Mucosa of gallbladder (tissue), 1 donor: ENCODE results near the gene CD6. TPM values are rescaled to one million over a fixed set of nuclear protein-coding genes. Genes with fewer than 3 reads are reported as not detected.
"Not testable (repeated sequence)": the region's sequence is repeated elsewhere in the genome, so short reads cannot be mapped to it uniquely, and the experiment has no call there.

ENCODE experiments used
- DNase-seq: peaks from one replicate; pipeline ENCODE4 v3.0.0-alpha.2; 2020; ENCODE audit warnings: low spot score
- total RNA-seq: library from RNA; stranded (reverse); gene quantifications from one replicate; pipeline ENCODE4 v1.2.1, GENCODE V29; 2021
- donor health status: DM: no; HTN: no; CAD: no.

Gene CD6
- total RNA-seq, 1 donor from 2014 or later: 5.3 TPM

DNA sequence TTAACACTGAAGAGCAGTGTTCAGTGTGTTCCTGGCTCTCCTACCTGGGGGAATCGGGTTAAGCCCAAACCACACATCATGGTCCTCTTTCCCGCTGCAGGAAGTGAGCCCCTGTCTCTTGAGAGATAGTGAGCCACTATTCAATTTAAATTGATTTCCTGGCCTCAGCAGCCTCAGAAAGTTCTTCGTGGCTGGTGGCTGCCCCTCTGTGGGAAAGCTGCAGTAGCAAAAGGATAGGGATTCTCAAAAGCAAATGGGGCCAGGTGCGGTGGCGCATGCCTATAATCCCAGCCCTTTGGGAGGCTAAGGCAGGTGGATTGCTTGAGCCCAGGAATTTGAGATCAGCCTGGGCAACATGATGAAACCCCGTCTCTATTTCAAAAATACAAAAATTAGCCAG, 81.7 kb downstream of the CD6 start:
- DNase-seq: no peak

GRCh38 chr11:61054513-61054912, 83.0 kb downstream of the CD6 start:
- DNase-seq: no peak

DNA sequence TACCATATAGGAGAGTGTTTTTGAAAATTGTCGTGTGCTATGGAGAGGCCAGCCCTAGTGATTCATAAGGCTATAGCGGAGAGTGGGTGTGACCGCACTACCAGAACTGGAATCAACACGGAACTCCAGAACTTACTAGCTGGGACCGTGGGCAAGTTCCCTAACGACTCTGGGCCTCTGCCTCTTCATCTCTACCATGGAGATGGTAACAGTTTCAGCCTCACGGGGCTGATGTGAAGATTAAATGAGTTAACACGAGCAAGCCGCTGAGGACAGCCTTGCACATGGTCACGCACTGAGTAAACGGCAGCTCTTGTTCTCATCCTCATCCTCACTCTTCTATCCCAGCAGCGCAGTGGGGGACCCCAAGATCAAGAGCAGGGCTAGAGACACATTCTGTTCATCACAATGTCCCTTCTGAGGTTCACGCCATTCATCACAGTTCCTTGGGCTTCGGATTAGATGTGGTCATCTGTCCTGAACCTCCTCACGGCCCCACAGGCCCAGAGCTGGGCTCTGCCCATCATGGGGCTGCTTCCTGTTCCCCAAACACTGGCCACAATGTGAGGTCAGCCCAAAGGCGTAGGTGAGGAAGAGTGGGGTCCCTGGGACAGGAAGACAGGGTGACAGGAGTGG, 83.6 kb downstream of the CD6 start:
- no peak for DNase-seq

DNA sequence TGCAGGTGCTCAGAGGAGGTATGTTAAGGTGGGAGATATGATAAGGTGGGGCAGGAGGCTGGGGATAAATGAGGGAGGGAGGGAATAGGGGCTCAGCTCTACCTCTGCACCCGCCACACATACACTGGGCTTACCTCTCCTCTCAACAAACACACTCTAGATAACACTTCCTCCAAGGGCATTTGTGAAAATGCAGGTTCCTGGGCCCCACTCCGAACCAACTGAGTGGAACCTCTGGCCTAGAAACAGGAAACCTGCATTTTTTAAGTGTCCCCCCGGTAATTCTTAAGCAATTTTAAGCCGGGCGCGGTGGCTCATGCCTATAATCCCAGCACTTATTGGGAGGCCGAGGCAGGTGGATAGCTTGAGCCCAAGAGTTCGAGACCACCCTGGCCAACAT, 84.3 kb downstream of the CD6 start:
- DNase-seq: no peak

GRCh38 chr11:61056571-61056970, 85.1 kb downstream of the CD6 start:
- DNase-seq: no peak

- no peak for DNase-seq
Observed at GRCh38 chr11:61056981-61057380, 85.5 kb downstream of the CD6 start.

- DNase-seq: no peak
Observed at GRCh38 chr11:61057615-61058014, 86.1 kb downstream of the CD6 start.

GRCh38 chr11:61058583-61059259, 87.2 kb downstream of the CD6 start:
- no peak for DNase-seq

- no peak for DNase-seq
Observed at GRCh38 chr11:61059260-61059752, 87.8 kb downstream of the CD6 start.

DNA sequence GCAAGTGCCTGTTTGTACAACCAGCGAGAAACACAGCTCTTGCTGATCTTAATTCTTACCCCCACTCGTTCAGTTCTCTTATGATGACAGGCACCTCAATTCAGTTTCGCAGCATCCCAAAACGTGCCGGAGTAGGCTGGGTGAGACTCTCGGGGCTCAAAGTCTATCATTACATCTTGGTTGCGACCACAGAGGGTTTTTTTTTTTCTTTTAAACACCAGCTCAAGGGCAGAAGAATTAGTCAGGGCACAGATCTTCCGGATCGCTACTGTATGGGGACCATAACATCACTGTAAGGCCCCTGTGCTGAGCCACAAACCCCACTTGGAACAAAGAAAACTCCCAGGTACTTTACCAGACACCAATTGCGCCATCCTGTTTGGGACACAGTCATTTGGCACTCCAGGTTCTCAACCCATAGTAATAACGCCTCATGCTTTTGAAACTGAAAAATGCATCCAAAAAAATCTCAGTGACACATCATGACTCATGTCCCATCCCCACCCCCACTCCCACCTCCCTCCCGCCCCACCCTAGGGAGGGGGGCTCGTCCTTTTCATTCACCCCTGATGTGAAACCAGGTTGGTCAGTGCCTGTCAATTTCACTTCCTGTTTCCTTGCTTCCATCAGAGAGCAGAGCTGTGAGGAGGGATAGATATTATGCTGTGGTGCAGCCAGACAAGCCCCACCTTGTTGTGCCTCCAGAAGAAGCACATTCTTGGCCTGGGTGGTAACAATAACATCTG, 89.8 kb downstream of the CD6 start:
- no peak for DNase-seq

DNA sequence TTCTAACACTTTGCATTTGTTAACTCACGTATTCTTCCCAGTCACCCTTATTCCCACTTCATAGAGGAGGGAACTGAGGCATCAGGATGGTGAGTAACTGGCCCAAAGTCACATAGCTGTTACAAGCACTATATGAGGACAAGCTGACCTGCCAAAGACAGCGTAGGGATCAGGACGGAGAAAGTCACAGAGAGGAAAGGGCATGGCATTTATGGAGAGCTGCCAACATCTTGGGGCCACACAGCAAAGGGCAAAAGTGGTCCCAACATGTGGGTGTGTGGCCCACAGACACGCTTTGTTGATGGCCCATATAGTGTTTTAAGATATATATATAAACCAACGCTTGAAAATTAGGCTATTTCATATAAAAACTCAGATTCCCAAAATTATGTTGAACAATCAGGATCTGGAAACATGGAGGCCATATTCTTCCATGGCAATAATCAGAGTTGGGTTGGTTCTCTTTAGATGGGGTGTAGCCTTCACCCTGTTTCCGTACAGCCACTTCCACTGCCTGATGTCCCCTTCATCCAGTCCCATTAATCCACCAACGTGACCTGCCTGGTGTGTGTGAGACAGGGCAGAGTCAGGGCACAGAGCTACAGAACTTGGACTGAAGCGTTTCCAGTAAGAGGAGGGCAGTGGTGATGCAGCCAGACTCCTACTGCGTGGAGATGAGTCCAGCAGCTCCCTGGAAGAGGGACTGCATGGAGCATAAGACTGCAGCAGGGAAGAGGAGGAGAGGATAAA, 90.9 kb downstream of the CD6 start:
- DNase-seq: no peak

DNA sequence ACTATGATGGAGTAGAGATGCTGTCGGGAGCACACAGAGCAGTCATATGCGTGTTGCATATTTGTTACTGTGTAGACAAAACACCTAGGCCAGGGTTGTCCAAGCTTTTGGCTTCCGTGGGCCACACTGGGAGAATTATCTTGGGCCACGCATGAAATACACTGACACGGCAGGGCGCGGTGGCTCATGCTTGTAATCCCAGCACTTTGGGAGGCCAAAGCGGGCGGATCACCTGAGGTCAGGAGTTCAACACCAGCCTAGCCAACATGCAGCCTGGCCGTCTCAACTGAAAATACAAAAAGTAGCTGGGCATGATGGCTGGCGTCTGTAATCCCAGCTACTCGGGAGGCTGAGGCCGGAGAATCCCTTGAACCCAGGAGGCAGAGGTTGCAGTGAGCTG, 93.8 kb downstream of the CD6 start:
- DNase-seq: not testable (repeated sequence)

DNA sequence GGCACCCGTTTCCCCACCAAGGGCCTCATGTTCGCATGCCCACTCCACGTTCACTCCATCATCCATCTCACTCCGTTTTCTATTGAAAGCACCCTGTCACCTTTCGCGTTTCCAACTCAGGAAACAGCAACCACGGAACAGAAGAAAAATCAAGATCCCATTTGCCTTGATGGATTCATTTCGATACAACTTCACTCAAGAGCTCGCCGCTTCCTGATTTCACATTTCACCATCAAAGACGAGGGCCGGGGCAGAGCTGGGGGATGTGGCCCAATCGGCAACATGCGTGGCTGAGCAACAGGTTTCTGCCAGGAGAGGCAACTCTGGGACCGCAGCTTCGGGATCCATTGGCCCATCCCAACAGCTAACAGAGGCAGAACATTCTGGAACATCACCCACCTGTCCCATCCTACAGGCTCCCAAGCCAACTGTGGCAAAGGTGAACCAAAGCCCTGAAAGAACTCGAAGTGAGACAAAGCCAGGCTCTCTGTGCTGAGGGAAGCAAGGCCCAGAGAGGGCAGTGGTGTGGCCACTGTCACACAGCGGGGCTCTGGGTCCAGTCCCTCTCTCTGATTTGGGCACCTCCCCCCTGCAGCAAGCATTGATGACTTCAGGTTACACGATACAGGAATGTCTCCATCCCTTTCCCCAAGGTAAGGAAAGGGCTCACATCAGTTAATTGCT, 94.6 kb downstream of the CD6 start:
- no peak for DNase-seq

- DNase-seq: no peak
Observed at GRCh38 chr11:61066645-61067044, 95.2 kb downstream of the CD6 start.

GRCh38 chr11:61067782-61068446, 96.4 kb downstream of the CD6 start:
- DNase-seq: no peak

DNA sequence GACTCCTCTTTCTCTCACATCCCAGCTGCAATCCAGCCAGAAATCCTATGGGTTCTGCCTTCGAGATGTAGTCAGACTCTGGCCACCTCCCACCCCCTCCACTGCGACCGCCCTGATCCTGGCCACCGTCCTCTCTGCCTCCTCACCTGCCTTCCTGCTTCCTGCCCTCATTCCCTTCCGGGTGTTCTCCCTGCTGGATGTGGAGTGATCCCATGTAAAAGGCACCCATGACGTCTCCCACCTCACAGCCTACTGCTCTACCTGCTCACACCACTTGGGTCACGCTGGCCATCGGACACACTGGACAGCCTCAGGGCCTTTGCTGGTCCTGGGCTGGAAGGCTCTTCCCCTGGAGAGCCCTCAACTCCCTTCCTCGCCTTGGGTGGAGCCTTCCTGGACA, 97.1 kb downstream of the CD6 start:
- no peak for DNase-seq

GRCh38 chr11:61069427-61069826, 97.9 kb downstream of the CD6 start:
- DNase-seq: no peak
